Left ventricle myocardium inferior (tissue), 1 donor: ENCODE data around the gene DNAJA4. TPM values are rescaled to one million over a fixed set of nuclear protein-coding genes. Genes with fewer than 3 reads are reported as not detected.

Experiments used
- DNase-seq: peaks from one replicate; pipeline ENCODE4 v3.0.0-alpha.2; 2020
- H3K27ac ChIP-seq: fragments of 200-600 bp; replicated peaks from 2 replicates; pipeline ENCODE4 v1.8.0; 2021
- H3K27me3 ChIP-seq: fragments of 200-600 bp; 2 replicates; pipeline ENCODE4 v1.8.0; 2021; ENCODE audit warnings: low read depth
- H3K36me3 ChIP-seq: fragments of 200-600 bp; 2 replicates; pipeline ENCODE4 v1.8.0; 2021
- H3K4me1 ChIP-seq: fragments of 200-600 bp; 2 replicates; pipeline ENCODE4 v1.8.0; 2021
- H3K4me3 ChIP-seq: fragments of 200-600 bp; 2 replicates; pipeline ENCODE4 v1.8.0; 2021; ENCODE audit warnings: mild to moderate bottlenecking, moderate library complexity
- H3K9me3 ChIP-seq: fragments of 200-600 bp; replicated peaks from 2 replicates; pipeline ENCODE4 v1.8.0; 2021
- CTCF ChIP-seq: fragments of 200-600 bp; IDR thresholded peaks from 2 replicates; pipeline ENCODE4 v1.8.0; 2021; ENCODE audit warnings: antibody characterized with exemption, mild to moderate bottlenecking, borderline replicate concordance
- intact Hi-C: fragments of 100-400 bp; cut with micrococcal nuclease; formaldehyde crosslinking; loops from one replicate; pipeline ENCODE4 v1.11.0; 2022
- total RNA-seq: library from RNA; stranded (reverse); fragmentation: NEBNext Ultra II Directional; extraction: Animal tissue kit (Norgen Biotek cat#: 25700); gene quantifications from one replicate; pipeline ENCODE4 v1.2.1, GENCODE V29; 2021
- donor health status: DM: no; HTN: yes; CAD: no; lungs with severe emphysema.

Gene DNAJA4
- total RNA-seq, 1 donor from 2014 or later, result 115 TPM

- DNase-seq, result no peak
- Histone ChIP-seq H3K27me3 (no peaks in the 10 kb centered on the region), H3K4me3 (peak overlapping the region; percentile 78), H3K4me1 (peaks cover 40% of the 10 kb centered on the region), H3K36me3 (peaks cover 6% of the 10 kb centered on the region), H3K27ac (peak overlapping the region; percentile 83), H3K9me3 (no peaks in the 10 kb centered on the region)
- TF ChIP-seq CTCF, result no peak
- intact Hi-C loops, result no loop called here
These were observed 2.4 kb downstream of the DNAJA4 start for GRCh38 chr15:78266806-78267205.

- intact Hi-C loops, result no loop called here
- H3K27ac ChIP-seq, result no peak overlapping the region
- DNase-seq, result no peak
- peaks cover 40% of the 10 kb centered on the region for H3K36me3 ChIP-seq
- peaks cover 17% of the 10 kb centered on the region for H3K4me1 ChIP-seq
- H3K27me3 ChIP-seq, result no peaks in the 10 kb centered on the region
- no peak overlapping the region for H3K4me3 ChIP-seq
- H3K9me3 ChIP-seq, result no peaks in the 10 kb centered on the region
- TF ChIP-seq CTCF, result no peak
These were observed 8.0 kb downstream of the DNAJA4 start for GRCh38 chr15:78272316-78272715.

GRCh38 chr15:78272776-78273175 lies 8.4 kb downstream of the DNAJA4 start:
- Histone ChIP-seq H3K27ac (no peak overlapping the region), H3K4me1 (peaks cover 14% of the 10 kb centered on the region), H3K4me3 (no peak overlapping the region), H3K36me3 (peaks cover 43% of the 10 kb centered on the region), H3K9me3 (no peaks in the 10 kb centered on the region), H3K27me3 (no peaks in the 10 kb centered on the region)
- intact Hi-C loops, result no loop called here
- no peak for TF ChIP-seq CTCF
- no peak for DNase-seq

- intact Hi-C loops, result no loop called here
- peaks cover 65% of the 10 kb centered on the region for H3K36me3 ChIP-seq
- DNase-seq, result no peak
- no peaks in the 10 kb centered on the region for H3K27me3 ChIP-seq
- peaks cover 3% of the 10 kb centered on the region for H3K4me1 ChIP-seq
- no peak overlapping the region for H3K4me3 ChIP-seq
- H3K27ac ChIP-seq, result no peak overlapping the region
- TF ChIP-seq CTCF, result no peak
- no peaks in the 10 kb centered on the region for H3K9me3 ChIP-seq
These were observed 10.6 kb downstream of the DNAJA4 start for GRCh38 chr15:78274994-78275393.

GRCh38 chr15:78276064-78276943 lies 11.9 kb downstream of the DNAJA4 start:
- intact Hi-C loops, result no loop called here
- Histone ChIP-seq H3K4me1 (peaks cover 3% of the 10 kb centered on the region), H3K27me3 (no peaks in the 10 kb centered on the region), H3K27ac (no peak overlapping the region), H3K9me3 (no peaks in the 10 kb centered on the region), H3K4me3 (no peak overlapping the region), H3K36me3 (peaks cover 73% of the 10 kb centered on the region)
- DNase-seq, result no peak
- TF ChIP-seq CTCF, result no peak
